SH-SY5Y (cell line): ENCODE results near the gene ATRAID.

Experiments used
- GATA2 ChIP-seq: IDR thresholded peaks from 2 replicates; pipeline ENCODE4 v1.6.1; 2011; ENCODE audit warnings: mild to moderate bottlenecking, low read depth, low read length
- GATA3 ChIP-seq: IDR thresholded peaks from 2 replicates; pipeline ENCODE4 v1.6.1; 2011; ENCODE audit warnings: low read depth, mild to moderate bottlenecking, low read length, moderate library complexity

Gene ATRAID

DNA sequence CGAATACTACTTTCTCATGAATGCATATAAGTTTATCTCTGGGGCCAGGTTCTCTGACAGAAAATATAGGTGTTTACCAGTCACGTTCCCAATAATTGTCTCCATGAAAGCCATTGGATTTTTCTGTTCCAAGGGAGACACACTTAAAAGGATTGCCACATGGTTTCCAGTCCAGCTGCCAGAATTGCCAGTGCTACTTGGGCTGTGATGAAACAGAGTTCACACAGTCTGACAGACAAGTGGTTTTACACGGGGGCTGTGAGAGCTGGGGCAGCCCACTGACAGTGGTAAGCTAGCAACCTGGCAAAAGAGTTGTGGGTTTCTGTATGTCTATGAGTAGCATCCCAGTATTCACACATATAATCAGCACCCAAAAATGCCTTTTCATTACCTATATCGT, 27.7 kb upstream of the ATRAID start:
- TF ChIP-seq GATA2 (no peak), GATA3 (no peak)

DNA sequence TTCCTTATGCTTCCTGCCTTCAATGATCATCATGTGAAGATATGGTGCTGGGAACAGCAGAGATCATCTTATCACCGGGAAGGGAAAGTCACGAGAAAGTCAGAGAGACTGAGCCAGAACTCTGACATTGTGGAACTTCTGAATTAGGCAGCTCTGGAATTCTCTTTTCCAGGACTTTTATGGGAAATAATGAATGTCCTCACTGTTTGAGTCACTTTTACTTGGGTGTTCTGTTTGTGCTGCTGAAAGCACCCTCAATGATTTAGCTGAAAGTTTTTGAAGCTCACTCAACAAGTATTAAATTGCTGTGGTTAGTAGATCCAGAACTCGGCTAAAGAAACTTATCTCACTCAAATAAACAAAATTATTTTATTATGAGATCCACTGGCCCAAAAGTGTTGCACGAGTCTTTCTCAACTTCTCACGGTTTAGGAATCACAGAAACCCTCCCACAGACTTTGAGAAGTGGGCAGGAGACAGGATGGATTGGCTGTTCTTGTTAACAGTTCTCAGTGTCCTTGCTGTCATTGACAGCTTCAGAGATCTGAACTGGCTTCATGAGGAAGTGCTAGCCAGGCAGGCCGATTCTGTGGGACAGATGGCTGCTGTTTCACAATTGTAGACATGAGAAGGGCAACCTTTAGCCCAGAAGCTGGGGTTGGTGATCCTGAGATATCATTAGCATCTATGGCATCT, 26.4 kb upstream of the ATRAID start:
- TF ChIP-seq GATA2 = no peak; the same call in 1 of the 2 replicates
- no peak for TF ChIP-seq GATA3

DNA sequence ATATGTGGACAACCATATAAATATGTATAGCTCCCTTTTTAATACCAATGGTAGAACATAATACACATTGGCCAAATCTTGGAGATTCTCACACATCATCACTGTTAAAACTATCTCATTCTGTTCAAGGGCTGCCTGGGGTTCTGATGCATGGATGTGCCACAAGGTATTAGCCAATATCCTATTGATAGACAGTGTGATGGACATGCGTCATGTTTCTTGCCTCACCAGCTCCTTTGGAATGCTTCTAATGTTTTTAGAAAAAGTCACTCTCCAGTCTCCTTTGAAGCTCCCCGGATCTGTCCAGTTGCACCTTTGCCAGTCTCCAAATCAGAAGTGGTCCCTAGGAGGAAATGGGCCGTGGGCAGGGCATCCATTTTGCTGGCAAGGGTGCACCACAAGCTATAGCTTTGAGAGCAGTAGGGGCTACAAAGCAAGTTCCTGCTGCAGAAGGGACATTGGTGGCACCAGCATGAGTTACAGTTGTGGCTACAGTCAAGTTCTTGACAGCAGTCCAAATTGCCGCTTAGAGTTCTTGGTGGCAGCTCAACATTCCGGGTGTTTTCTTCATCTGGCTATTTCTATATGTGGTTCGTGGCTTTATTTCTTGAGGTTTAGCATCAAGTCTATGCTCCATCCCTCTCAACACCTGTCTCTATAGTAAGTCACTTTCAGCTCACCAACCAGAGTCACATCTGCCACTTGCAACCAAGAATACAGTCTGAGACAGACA, 25.1 kb upstream of the ATRAID start:
- TF ChIP-seq GATA2 (no peak), GATA3 (no peak)

DNA sequence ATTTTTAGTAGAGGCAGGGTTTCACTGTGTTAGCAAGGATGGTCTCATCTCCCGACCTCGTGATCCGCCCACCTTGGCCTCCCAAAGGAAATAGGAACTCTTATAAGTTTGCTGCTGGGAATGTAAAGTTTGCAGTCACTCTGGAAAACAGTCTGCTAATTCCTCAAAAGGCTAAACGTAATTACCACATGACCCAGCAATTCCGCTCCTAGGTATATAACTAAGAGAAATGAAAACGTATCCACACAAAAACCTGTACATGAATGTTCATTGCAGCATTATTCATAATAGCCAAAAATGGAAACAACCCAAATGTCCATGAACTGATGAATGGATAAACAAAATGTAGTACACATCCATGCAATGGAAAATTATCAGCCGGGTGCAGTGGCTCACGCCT, 21.9 kb upstream of the ATRAID start:
- TF ChIP-seq GATA2 (no peak), GATA3 (no peak)

DNA sequence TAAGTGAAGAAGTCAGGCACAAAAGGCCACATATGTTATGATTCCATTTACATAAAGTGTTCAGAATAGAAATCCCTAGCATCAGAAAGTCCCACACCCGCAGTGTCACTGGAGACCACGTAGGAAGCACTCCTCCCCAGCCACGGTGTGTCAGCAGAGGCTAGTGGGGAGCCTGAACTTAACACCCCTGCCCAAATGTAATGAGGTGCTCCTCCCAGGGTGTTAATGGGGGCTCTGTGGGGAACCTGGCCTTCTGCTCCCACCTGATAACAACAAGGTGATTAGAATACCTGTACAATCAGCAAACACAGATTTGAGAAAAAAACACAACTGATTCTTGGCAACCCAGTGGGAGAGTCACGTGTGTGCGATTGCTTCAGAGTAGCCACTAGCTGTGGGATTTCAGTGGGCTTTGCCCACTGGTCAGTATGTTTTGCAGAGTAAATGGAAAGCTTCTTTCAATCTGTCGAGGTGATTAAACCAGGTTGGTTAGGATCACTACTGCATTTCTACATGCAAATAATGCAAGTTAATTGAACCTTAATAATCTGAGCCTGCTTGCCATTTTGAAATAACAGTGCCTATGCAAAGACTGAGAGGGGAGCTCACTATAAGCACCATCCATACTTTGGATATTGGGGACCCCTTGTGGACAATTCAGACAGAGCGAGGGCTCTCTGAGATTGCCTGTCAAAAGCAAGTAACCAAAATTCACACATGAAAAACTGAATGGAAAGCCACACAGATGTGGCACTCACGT, 20.6 kb upstream of the ATRAID start:
- TF ChIP-seq GATA2 = no peak
- no peak for TF ChIP-seq GATA3

DNA sequence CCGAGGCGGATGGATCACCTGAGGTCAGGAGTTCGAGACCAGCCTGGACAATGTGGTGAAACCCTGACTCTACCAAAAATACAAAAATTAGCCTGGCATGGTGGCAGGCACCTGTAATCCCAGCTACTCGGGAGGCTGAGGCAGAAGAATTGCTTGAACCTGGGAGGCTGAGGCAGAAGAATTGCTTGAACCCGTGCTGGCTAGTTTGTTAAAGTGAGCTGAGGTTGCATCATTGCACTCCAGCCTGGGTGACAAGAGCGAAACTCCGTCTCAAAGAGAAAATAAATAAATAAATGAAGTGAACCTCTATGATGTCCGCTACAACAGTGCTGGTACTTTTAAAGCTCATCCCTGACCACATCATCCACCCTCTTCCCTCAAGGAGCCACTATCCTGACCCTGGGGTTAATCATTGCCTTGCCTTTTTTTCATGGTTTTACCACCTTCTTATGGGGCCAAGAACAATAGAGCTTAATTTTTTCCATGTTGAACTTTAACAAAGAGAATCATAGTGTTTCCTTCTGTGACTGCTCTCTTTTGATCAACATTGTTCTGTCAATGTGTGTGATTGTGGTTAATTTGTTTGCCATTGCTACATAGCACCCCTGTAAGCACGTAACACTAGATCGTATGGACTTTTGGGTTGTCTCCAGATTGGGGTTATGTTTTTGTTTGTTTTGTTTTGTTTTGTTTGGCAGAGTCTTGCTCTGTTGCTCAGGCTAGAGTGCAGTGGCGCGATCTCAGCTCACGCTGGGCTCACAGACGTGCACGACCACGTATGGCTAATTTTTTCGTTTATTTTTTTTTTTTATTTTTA, 17.1 kb upstream of the ATRAID start:
- TF ChIP-seq GATA2 = no peak

DNA sequence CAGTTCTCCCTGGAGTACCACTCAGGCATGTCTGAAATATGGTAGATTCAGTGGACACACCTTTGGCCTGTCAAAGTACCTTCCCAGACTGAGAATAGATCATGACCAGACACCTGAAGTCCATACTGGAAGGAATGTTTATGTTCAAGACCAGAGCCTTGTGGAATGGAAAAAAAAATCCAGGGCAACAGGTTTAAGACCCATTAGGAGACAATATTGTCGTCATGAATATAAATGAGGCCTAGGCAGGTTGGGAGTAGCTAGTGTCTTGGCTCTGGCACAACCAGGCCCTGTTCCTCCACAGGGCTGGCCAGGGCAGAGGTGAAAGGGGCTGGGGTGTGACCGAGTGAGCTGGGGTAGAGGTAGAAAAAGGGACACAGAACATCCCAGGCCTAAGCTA, 13.2 kb upstream of the ATRAID start:
- TF ChIP-seq GATA2 = no peak

DNA sequence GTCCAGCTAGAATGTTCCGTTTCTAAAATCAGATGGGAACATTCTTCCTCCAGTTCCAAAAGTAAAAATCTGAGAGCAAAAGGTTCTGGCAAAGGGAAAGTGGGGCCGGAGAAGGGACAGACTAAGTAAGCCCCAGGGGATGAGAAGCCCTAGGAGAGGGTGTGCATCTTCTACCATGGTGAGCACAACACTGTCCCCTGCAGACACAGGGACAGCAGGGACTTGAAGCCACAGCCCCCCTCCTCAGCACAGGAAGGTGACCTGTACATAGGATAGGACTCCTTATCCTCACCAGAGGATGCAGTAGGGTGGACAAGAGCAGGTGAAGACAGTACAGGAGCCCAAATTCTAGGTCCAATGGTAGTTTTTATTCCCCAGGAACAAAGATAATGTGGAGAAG, 12.6 kb upstream of the ATRAID start:
- no peak for TF ChIP-seq GATA3
- no peak for TF ChIP-seq GATA2

DNA sequence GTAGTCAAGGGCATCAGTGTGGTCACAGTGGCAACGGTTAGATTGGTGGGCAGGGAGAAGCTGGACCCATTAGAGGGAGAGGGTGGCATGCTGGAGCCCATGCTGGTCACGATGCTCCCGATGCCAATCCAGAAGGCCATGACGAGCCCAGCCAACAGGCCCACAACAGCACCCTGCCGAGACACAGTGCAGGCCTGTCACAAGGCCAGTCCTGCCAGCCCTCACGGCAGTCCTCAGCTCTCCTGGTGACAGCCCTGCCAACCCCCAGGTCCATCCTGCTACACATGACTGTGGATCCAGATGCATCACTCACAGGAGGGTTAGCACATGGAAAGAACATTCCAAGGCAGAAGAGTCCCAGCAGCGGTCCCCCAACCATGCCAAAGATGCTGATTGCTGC, 10.2 kb upstream of the ATRAID start:
- TF ChIP-seq GATA2 (no peak), GATA3 (no peak)

DNA sequence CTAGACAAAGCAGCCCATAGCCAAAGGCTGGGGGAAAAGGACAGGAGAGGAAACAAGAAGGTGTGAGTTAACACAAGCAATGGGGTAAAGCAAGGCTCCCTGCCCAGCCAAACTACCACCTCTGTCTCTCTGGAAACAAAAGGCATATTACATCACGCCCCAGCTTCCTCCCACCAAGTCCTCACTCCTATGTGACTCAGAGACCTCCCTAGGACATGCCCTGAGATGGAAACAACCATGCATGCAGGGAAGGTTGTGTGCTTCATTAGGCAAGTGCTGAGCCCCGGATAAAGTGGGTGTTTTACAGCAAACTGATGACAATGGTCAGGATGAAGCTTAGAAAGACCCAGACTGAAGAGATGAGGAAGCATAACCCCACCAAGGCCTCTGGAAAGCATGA, 9.0 kb upstream of the ATRAID start:
- TF ChIP-seq GATA2 (no peak), GATA3 (no peak)

DNA sequence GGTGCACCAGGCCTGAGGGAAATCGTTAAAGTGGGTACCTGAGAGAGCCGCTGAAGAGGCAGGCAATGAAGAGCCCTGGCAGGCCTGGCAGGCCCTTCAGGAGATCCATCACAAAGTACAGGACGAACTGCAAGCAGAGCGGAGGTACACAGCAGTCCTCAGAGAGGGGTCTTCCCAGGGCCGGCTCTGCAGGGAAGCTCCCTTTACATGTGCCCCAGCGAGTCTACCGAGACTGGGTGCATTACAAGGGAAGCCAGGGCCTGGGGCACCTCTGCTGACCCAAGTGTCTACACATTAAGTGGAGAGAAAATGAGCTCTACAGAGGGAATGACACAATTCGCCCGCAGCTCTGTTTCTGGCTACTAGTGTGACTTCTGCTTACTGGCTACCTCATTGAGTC, 8.1 kb upstream of the ATRAID start:
- TF ChIP-seq GATA2 (no peak), GATA3 (no peak)

DNA sequence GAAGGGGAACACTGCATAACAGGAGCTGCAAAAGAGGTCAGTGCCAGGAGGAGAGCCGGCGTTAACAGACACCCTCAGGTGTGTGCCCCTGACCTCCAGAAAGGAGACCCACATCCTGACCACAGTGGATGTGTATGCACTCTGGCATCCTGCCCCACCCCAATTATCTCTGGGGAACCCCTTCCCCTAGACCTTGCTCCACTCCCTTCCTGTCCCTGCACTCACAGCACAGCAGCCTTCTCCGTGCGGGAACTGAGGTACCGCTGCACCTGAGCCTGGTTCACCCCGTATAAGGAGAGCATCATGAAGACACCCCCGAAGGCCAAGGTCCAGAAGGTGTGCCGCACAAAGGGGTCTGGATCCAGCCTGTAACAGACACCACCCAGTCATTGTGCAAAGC, 7.3 kb upstream of the ATRAID start:
- TF ChIP-seq GATA2 (no peak), GATA3 (no peak)

DNA sequence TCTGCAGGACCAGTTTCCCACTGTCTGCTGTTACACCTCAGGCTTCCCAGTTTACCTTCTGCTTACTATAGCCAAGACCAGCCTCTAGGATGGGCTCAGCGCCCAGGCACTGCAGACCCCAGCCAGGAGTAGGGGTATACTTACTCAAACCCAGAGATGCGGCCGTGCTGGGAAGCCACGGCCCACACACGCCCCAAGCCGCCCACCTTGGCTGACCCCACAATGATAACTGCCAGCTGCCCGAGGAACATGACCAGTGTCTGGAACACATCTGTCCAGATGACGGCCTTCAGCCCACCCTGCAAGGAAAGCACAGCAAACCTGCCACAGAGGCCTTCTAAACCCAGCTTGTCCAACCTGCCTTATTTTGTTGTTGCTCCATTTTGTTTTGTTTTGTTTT, 6.6 kb upstream of the ATRAID start:
- TF ChIP-seq GATA2 = no peak
- no peak for TF ChIP-seq GATA3

DNA sequence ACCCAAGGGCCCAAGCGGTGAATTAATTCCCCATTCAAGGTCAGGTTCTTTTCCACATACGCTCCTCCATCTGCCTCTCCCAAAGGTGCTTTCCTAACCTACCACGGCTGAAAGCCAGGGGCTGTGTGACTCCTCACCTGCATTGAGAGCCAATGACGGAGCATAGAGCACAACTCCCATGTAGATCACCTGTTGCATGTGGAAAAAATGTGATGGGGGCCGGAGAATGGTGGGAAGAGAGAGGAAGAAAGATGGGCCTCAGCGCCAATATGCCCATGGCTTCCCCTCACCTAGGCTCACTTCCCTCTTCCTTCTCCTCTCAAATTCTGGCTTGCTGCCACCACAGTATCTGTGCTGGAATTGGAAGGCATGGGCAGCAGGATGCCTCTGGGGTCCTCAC, 5.5 kb upstream of the ATRAID start:
- TF ChIP-seq GATA3 = no peak
- no peak for TF ChIP-seq GATA2

DNA sequence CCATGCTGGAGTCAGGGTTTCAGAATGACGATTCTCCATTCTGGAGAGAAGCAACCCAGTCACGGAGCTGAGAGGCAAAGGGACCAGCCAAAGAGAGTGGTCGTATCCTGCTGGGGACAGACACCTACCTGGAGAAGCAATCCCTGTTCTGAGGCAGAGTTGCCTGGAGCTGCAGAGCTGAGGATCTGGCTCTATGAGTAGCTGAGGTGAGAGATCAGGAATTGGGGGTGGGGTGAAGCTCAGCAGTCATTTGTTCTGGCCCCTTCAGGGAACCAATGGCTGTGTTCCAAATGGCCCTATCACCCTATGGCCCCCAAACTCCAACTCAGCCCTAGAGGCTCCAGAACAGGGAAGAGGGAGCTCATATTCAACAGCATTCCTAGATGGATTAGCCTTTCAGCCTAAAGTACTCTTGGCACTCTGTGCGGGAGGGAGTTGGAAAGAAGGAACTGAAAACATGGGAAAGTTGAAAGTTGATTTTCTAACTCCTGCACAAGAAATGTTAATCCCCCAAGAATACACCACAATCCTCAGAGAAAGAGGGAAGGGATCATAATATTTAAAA, 3.3 kb upstream of the ATRAID start:
- no peak for TF ChIP-seq GATA3
- no peak for TF ChIP-seq GATA2
